OCI-LY1 (cell line): ENCODE results near the gene ASAP3.

ENCODE experiments used
- H2AFZ ChIP-seq: fragments of 200-600 bp; sonication (generic), shearing (Covaris generic); 2 replicates; pipeline ENCODE4 v1.6.0; 2014; ENCODE audit warnings: antibody characterized with exemption, mild to moderate bottlenecking, low read length
- H3F3A ChIP-seq: fragments of 200-600 bp; sonication (generic), shearing (Covaris generic); 2 replicates; pipeline ENCODE4 v1.6.0; 2014; ENCODE audit warnings: mild to moderate bottlenecking, antibody characterized with exemption, low read length, moderate library complexity; ENCODE audit not compliant: insufficient read depth
- H3K27ac ChIP-seq: fragments of 200-600 bp; sonication (generic); 2 replicates; pipeline ENCODE4 v1.5.1; 2014; ENCODE audit warnings: low read length, mixed run types, mild to moderate bottlenecking, low read depth; ENCODE audit not compliant: poor library complexity, severe bottlenecking
- H3K27me3 ChIP-seq: fragments of 200-600 bp; sonication (generic); 2 replicates; pipeline ENCODE4 v1.6.0; 2014; ENCODE audit warnings: antibody characterized with exemption, mild to moderate bottlenecking, low read length, moderate library complexity; ENCODE audit not compliant: insufficient read depth
- H3K36me3 ChIP-seq: fragments of 200-600 bp; sonication (generic); 2 replicates; pipeline ENCODE4 v1.6.1; 2014; ENCODE audit warnings: mild to moderate bottlenecking, antibody characterized with exemption, low read length, moderate library complexity, mixed read lengths; ENCODE audit not compliant: insufficient read depth
- H3K4me1 ChIP-seq: fragments of 200-600 bp; sonication (generic); 2 replicates; pipeline ENCODE4 v1.5.1; 2014; ENCODE audit warnings: mild to moderate bottlenecking, low read length, moderate library complexity; ENCODE audit not compliant: insufficient read depth, severe bottlenecking
- H3K4me2 ChIP-seq: fragments of 200-600 bp; sonication (generic), shearing (Covaris generic); 2 replicates; pipeline ENCODE4 v1.6.1; 2014; ENCODE audit warnings: low read length
- H3K4me3 ChIP-seq: fragments of 200-600 bp; sonication (generic); 2 replicates; pipeline ENCODE4 v1.5.1; 2014; ENCODE audit warnings: low read length, low read depth, mild to moderate bottlenecking, mixed read lengths; ENCODE audit not compliant: poor library complexity, severe bottlenecking
- H3K79me2 ChIP-seq: fragments of 200-600 bp; shearing (Covaris generic); 2 replicates; pipeline ENCODE4 v1.6.1; 2016; ENCODE audit warnings: mixed run types, low read length, mixed read lengths; ENCODE audit not compliant: insufficient read depth
- H3K9ac ChIP-seq: fragments of 200-600 bp; sonication (generic), shearing (Covaris generic); 2 replicates; pipeline ENCODE4 v1.6.1; 2014; ENCODE audit warnings: mild to moderate bottlenecking, low read length, mixed read lengths
- H3K9me2 ChIP-seq: fragments of 200-600 bp; sonication (generic), shearing (Covaris generic); 2 replicates; pipeline ENCODE4 v1.6.1; 2014; ENCODE audit warnings: low read depth, mild to moderate bottlenecking, low read length, mixed read lengths
- H3K9me3 ChIP-seq: fragments of 200-600 bp; shearing (Covaris generic); 2 replicates; pipeline ENCODE4 v1.6.1; 2014; ENCODE audit warnings: low read length, mixed read lengths
- H4K20me1 ChIP-seq: fragments of 200-600 bp; sonication (generic), shearing (Covaris generic); 2 replicates; pipeline ENCODE4 v1.6.0; 2016; ENCODE audit warnings: mild to moderate bottlenecking, low read length; ENCODE audit not compliant: insufficient read depth
- EZH2 ChIP-seq: fragments of 200-600 bp; sonication (generic), shearing (Covaris generic); IDR thresholded peaks from 2 replicates; pipeline ENCODE4 v1.8.0; 2017; ENCODE audit warnings: borderline replicate concordance, mixed run types, mild to moderate bottlenecking, antibody characterized with exemption, low read length, moderate library complexity, mixed read lengths
- TF ChIP-seq, protein P1 (sequence below): fragments of 200-600 bp; sonication (generic), shearing (Covaris generic); IDR thresholded peaks from 2 replicates; pipeline ENCODE4 v1.5.1; 2017; ENCODE audit warnings: mild to moderate bottlenecking, antibody characterized with exemption, low read length, moderate library complexity, mixed read lengths

Gene ASAP3

DNA sequence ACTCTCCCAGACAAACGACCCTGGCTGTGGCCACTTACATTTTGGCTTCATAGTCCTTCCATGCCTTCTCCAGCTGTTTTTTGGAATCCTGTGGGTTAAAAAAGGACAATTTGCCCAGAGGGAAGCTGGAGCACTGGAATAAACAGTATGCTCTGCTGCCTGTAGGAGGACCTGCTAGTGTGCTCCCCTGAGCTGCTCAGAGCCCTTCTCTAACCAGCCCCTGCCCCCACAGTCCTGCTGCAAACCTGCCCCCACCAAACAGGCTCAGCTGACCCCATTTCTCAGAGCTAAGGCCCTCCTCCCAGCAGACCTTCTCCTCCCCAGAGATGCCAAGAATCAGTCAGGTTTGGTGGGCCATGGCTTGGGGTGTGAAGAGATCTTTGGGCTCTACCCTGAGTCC is 32.5 kb downstream of the ASAP3 start:
- H3K27me3 ChIP-seq: peaks cover 3% of the 10 kb centered on the region; the same call in 1 of the 2 replicates
- no peaks in the 10 kb centered on the region for H3K9me3 ChIP-seq
- no peaks in the 10 kb centered on the region for H4K20me1 ChIP-seq
- no peaks in the 10 kb centered on the region for H3K4me1 ChIP-seq
- H3K4me2 ChIP-seq: no peak overlapping the region
- no peak overlapping the region for H3K4me3 ChIP-seq
- no peaks in the 10 kb centered on the region for H3K36me3 ChIP-seq
- H3F3A ChIP-seq: no peaks in the 10 kb centered on the region
- H3K79me2 ChIP-seq: no peaks in the 10 kb centered on the region
- no peak overlapping the region for H2AFZ ChIP-seq
- no peak overlapping the region for H3K27ac ChIP-seq
- no peak overlapping the region for H3K9ac ChIP-seq
- TF ChIP-seq EZH2: no peak
- TF ChIP-seq, protein P1, sequence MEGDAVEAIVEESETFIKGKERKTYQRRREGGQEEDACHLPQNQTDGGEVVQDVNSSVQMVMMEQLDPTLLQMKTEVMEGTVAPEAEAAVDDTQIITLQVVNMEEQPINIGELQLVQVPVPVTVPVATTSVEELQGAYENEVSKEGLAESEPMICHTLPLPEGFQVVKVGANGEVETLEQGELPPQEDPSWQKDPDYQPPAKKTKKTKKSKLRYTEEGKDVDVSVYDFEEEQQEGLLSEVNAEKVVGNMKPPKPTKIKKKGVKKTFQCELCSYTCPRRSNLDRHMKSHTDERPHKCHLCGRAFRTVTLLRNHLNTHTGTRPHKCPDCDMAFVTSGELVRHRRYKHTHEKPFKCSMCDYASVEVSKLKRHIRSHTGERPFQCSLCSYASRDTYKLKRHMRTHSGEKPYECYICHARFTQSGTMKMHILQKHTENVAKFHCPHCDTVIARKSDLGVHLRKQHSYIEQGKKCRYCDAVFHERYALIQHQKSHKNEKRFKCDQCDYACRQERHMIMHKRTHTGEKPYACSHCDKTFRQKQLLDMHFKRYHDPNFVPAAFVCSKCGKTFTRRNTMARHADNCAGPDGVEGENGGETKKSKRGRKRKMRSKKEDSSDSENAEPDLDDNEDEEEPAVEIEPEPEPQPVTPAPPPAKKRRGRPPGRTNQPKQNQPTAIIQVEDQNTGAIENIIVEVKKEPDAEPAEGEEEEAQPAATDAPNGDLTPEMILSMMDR: no peak
- no peaks in the 10 kb centered on the region for H3K9me2 ChIP-seq

DNA sequence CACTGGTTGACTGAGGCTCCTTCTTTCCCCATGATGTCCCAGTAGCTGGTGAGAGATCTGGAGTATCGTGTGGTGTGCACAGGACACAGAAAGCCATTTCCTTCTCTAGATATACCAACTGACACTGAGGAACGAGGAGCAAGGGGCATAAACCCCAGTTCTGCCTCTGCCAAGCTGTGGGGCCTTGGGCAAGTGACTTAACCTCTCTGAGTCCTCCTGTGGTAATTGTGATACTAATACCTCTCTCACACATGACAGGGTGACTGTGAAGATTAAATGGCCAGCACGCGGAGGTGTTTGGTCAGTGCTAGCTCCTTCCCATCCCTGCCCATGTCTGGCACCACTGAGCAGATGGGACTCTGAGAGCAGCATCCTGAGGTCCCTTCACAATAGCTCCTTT is 33.1 kb downstream of the ASAP3 start:
- no peaks in the 10 kb centered on the region for H3K9me2 ChIP-seq
- no peaks in the 10 kb centered on the region for H3F3A ChIP-seq
- H2AFZ ChIP-seq: no peak overlapping the region
- H3K79me2 ChIP-seq: no peaks in the 10 kb centered on the region
- H3K27ac ChIP-seq: no peak overlapping the region
- H3K4me2 ChIP-seq: no peak overlapping the region
- no peak overlapping the region for H3K9ac ChIP-seq
- H4K20me1 ChIP-seq: no peaks in the 10 kb centered on the region
- peaks cover 3% of the 10 kb centered on the region; the same call in 1 of the 2 replicates for H3K27me3 ChIP-seq
- H3K4me3 ChIP-seq: no peak overlapping the region
- TF ChIP-seq, protein P1: no peak
- no peak for TF ChIP-seq EZH2
- H3K36me3 ChIP-seq: no peaks in the 10 kb centered on the region
- no peaks in the 10 kb centered on the region for H3K4me1 ChIP-seq
- H3K9me3 ChIP-seq: no peaks in the 10 kb centered on the region

DNA sequence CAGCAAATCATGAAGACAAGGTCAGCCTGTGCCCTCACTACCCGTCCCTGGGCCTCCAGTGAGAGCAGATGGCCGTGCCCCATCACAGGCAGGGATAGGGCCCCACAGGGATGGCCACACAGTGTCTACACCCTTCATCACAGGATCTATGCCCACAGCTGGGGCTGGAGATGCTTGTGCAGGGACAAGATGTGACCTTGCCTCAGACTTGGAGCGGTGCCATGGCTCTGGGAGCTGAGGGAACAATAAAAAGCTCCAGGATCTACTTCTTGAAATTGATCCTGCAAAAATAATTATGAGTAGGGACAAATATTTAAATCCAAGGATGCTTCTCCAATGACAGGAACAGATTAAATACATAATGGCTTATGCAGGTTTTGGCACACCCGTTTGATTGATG is 34.0 kb downstream of the ASAP3 start:
- no peak overlapping the region for H3K27ac ChIP-seq
- H3K9me2 ChIP-seq: no peaks in the 10 kb centered on the region
- no peak overlapping the region for H3K4me2 ChIP-seq
- peaks cover 3% of the 10 kb centered on the region; the same call in 1 of the 2 replicates for H3K27me3 ChIP-seq
- H2AFZ ChIP-seq: no peak overlapping the region
- no peaks in the 10 kb centered on the region for H3K36me3 ChIP-seq
- H3K9me3 ChIP-seq: no peaks in the 10 kb centered on the region
- no peaks in the 10 kb centered on the region for H4K20me1 ChIP-seq
- no peak overlapping the region for H3K4me3 ChIP-seq
- H3K4me1 ChIP-seq: no peaks in the 10 kb centered on the region
- no peaks in the 10 kb centered on the region for H3K79me2 ChIP-seq
- TF ChIP-seq, protein P1: no peak
- no peak for TF ChIP-seq EZH2
- no peak overlapping the region for H3K9ac ChIP-seq
- H3F3A ChIP-seq: no peaks in the 10 kb centered on the region
